IPS-NIHi7 (cell line): ENCODE data around the gene AKTIP.
"Not testable (repeated sequence)": the region's sequence is repeated elsewhere in the genome, so short reads cannot be mapped to it uniquely, and the experiment has no call there.

Experiments
- DNase-seq: peaks from one replicate; pipeline ENCODE4 v3.0.0; 2012; ENCODE audit warnings: mixed read lengths; ENCODE audit errors: extremely low spot score

AKTIP gene

GRCh38 chr16:53515811-53516210 is 12.8 kb upstream of the AKTIP start:
- DNase-seq: no peak

DNA sequence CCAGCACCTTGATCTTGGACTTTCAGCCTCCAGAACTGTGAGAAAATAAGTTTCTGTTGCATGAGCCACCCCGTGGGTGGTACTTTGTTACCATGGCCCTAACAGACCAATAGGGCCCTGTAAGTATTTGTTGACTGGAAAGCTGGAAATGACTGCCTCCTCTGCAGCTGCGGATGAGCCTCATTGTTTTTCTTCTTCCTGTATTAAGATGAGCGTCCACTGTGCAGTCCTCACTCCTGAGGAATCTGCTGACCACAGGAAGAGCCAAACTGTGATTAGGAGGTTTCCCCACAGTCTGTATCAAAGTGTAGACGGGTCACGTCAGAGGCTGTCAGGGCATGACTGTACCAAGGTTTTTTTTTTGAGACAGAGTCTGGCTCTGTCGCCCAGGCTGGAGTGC is 12.2 kb upstream of the AKTIP start:
- DNase-seq: no peak

DNA sequence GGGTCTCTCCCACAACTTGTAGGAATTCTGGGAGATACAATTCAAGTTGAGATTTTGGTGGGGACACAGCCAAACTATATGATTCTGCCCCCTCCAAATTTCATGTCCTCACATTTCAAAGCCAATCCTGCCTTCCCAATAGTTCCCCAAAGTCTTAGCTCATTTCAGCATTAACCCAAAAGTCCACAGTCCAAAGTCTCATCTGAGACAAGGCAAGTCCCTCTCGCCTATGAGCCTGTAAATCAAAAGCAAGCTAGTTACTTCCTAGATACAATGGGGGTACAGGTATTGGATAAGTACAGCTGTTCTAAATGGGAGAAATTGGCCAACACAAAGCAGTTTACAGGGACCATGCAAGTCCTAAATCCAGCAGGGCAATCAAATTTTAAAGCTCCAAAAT is 9.8 kb upstream of the AKTIP start:
- not testable (repeated sequence) for DNase-seq

- DNase-seq: no peak
These were observed 8.6 kb upstream of the AKTIP start for GRCh38 chr16:53511403-53512280.

GRCh38 chr16:53511084-53511402 is 8.0 kb upstream of the AKTIP start:
- DNase-seq: no peak

- DNase-seq: no peak
These were observed 7.7 kb upstream of the AKTIP start for GRCh38 chr16:53510704-53511070.

DNA sequence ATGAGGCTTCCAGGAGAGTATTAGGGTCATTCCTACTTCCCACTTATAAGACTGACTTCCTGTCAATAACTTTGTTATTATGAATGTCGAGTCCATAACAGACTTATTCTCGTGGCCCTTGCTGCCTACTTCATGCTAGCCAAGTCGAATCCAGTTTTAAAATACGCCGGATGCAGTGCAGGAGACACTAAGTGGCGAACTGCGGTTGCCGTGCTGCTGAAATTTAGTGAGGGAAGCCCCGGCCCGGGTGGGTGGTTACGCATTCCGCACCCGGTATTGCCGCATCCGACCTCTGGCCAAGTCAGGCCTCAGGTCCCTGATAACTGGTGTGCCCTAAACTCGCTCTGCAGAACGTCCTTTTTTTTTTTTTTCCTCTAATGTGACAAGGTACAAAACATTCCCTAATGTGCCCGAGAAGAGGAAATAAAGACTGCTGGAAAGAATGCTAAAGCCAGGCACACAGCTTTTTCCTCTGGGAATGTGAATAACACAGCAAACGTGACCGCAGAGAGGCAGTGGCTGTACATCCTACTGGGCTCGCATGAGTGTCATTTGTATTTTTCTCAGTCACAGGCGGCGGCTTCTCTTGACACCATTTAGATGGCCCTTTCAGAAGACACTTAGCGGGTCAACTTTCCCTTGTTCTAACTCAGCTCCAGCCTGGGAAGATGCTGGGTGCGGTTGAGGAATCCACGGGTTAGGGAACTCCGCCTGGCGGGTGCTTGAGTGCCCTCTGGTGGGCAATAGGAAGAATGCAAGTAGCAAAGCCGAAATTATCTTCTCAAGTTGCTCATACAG is 7.1 kb upstream of the AKTIP start:
- peak; percentile 82 for DNase-seq

DNA sequence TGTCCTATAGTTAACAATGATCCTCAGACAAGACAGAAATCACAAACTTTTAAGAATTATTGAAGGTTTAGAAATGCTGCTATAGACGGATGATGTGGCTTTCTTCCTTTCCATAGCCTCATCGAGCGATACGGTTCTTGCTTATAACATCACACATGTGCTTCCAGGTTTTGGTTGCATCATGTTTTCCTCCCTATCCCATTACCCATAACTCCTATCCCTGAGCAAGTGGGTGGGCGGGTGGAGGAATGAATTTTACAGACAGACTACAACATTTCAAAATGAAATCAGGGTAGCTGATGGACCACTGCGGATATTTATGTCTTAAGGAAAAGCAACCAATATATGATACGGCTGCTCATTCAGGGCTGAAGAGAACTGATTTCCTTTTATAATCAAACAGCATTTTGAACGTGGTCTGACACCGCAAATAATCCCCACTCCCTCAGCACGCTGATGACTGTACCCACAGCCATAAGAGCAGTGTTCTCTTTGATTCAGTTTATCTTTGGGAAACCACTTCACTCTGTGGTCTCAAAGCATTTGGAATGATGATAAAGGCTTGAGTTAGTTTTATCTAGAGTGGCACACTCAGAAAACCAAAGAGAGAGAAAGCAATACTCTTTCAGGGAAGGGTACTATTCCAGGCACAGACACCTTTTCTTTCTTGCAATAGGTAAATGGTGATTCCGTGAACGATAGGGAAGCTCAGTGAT is 4.6 kb upstream of the AKTIP start:
- DNase-seq: no peak

GRCh38 chr16:53506254-53506653 is 3.2 kb upstream of the AKTIP start:
- no peak for DNase-seq

DNA sequence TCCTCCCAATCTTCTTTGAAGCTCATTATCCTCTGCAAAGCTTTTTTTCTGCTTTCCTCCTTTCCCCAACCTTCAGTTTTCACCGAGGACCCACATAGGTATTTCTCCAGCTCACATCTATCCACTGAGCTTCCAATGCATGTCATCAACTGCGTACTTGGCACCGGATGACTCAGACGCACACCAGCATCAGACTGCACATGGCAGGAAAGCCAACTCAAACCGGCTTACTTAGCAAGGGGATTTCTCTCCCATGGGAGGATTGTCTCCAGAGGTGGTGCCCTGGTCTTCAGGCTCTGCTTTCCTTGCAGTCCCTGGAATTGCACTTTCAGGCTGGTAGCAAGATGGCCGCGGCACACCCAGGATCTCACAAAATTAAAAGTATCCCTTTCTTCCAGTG is 1.7 kb upstream of the AKTIP start:
- no peak for DNase-seq

- no peak for DNase-seq
These were observed 1.1 kb upstream of the AKTIP start for GRCh38 chr16:53503991-53504663.

GRCh38 chr16:53503270-53503923 is 388 bp upstream of the AKTIP start:
- DNase-seq: peak; percentile 95

GRCh38 chr16:53501216-53501859 is 1.7 kb downstream of the AKTIP start:
- no peak for DNase-seq

GRCh38 chr16:53498984-53499383 is 4.0 kb downstream of the AKTIP start:
- no peak for DNase-seq

DNA sequence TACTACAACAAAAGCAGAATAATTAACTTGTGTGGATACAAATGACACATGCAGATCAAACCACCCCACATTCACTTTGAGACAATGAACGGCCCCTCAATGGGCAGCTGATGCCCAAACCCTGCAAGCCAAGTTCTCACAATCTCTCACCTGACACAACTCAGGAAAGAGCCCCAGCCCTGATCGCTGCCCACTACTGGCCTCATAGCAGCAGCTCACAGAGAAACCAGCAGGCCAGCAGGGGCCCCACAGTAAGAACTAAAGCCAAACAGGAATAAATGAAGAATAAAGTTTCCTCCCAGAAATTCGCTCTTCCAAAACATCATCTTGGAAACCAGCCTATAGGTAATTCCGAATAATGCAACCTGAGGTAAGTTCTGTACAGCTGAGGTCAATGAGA is 7.7 kb downstream of the AKTIP start:
- peak; percentile 39 for DNase-seq

- DNase-seq: no peak
These were observed 8.4 kb downstream of the AKTIP start for GRCh38 chr16:53494636-53495035.

DNA sequence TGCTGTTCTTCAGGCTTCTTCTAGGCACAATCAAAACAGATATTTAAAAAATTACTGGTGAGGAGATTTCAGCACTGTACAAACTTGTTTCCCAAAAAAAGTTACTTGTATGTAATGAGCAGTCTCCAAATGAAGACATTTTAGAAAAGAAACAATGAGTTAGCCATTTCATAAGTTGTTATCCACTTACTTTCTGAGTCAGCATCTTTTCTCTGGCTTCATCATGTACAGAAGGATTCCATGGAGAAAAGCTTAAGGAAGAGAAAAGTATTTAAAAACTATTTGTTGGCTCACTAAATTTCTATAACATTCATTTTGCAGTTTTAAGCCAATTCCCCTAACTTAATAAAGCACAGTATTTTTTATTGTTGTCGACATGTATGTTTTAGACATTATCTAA is 10.5 kb downstream of the AKTIP start:
- no peak for DNase-seq

DNA sequence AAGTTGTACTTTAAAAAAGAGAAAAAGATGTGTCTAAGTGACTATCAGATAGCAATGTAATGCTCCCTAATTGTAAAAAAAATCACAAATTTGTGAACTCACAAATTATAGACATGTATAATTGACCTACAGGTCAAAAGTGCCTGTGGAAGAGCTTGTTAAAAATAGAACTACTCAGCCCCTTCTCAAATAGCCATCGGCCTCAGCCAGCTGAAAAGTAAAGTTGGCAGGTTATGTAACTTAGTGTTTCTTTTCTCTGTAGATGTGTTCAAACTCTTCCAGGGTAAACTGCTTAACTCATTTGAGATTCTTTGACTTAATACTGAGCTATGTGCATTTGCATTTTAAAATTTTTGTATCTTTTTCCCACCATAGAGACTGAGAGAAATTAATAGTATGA is 13.3 kb downstream of the AKTIP start:
- no peak for DNase-seq

DNA sequence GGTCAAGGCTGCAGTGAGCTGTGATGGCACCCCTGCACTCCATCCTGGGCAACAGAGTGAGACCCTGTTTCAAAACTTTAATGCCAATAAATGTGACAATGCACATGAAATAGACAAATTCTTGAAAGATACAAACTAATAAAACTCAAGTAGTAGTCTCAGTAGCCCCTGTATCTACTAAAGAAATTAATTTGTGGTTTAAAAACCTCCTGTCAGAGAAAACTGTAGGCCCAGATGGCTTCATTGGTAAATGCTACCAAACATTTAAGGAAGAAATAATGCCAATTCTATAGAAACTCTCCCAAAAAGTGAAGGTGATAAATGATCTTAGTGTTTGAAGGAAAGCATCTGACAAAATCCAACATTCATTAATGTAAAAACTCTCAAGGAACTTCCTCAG is 16.8 kb downstream of the AKTIP start:
- DNase-seq: no peak

- DNase-seq: no peak
These were observed 18.5 kb downstream of the AKTIP start for GRCh38 chr16:53484542-53484941.

DNA sequence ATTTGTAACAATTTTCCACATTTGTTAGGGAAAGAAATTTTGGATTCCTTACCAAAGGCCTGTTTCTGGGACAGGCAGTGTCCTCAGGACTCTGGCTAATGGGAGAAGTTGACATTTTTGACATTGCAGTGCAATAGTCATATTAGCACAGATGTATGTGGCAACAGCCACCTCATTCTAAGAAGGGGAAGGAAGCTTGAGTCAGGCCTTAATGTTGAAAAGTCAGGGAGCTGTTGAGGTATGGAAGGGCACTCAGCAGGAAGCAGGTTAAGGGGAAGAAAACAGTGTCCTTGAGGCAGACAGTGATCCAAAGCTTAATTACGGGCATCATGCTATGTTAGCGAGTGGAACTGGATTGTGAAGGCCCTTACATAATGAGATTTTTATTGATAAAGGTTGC is 20.9 kb downstream of the AKTIP start:
- DNase-seq: no peak
